HepG2 (cell line): ENCODE measurements around the gene NUDCD2. TPM values are rescaled to one million over a fixed set of nuclear protein-coding genes. Genes with fewer than 3 reads are reported as not detected.
A peak's percentile ranks its signal among the peaks of the same experiment; 100 is the strongest.

Source experiments
- ELK4 ChIP-seq: sonication (generic); formaldehyde crosslinking; IDR thresholded peaks from 2 replicates; pipeline ENCODE4 v1.9.0; 2021; ENCODE audit warnings: missing genetic modification reagents, borderline replicate concordance
- FOSL1 ChIP-seq: sonication (generic); formaldehyde crosslinking; IDR thresholded peaks from 2 replicates; pipeline ENCODE4 v1.9.0; 2021; ENCODE audit warnings: missing genetic modification reagents, borderline replicate concordance
- IRF1 ChIP-seq: sonication (generic); formaldehyde crosslinking; IDR thresholded peaks from 2 replicates; pipeline ENCODE4 v1.4.0; 2020; ENCODE audit warnings: low read depth, mild to moderate bottlenecking, missing genetic modification reagents
- KLF15 ChIP-seq: sonication (generic); formaldehyde crosslinking; IDR thresholded peaks from 2 replicates; pipeline ENCODE4 v1.8.1; 2023; ENCODE audit warnings: borderline replicate concordance, mild to moderate bottlenecking, inconsistent platforms, missing genetic modification reagents, mixed read lengths
- NAIF1 ChIP-seq: sonication (generic); formaldehyde crosslinking; IDR thresholded peaks from 2 replicates; pipeline ENCODE4 v1.5.0; 2020; ENCODE audit warnings: mild to moderate bottlenecking, missing genetic modification reagents, borderline replicate concordance
- PHF21A ChIP-seq: sonication (generic); formaldehyde crosslinking; IDR thresholded peaks from 2 replicates; pipeline ENCODE4 v1.5.0; 2020; ENCODE audit warnings: mild to moderate bottlenecking, missing genetic modification reagents
- RNF219 ChIP-seq: sonication (generic); formaldehyde crosslinking; IDR thresholded peaks from 2 replicates; pipeline ENCODE4 v1.5.0; 2020; ENCODE audit warnings: mild to moderate bottlenecking, missing genetic modification reagents
- SSRP1 ChIP-seq: IDR thresholded peaks from 2 replicates; pipeline ENCODE4 v1.6.1; 2016; ENCODE audit warnings: control low read depth
- TFDP2 ChIP-seq: sonication (generic); formaldehyde crosslinking; IDR thresholded peaks from 2 replicates; pipeline ENCODE4 v1.4.0; 2020; ENCODE audit warnings: missing genetic modification reagents
- THAP11 ChIP-seq: IDR thresholded peaks from 2 replicates; pipeline ENCODE4 v1.6.1; 2016; ENCODE audit warnings: missing biosample characterization, missing genetic modification reagents
- ZHX2 ChIP-seq, 2 experiments: sonication (generic) in 1 of 2; formaldehyde crosslinking in 1 of 2; IDR thresholded peaks; 2 replicates each; pipeline versions ENCODE4 v1.6.1 to v1.9.0; 2014 to 2022; ENCODE audit warnings: antibody characterized with exemption in 1 of 2, borderline replicate concordance in 1 of 2, inconsistent platforms in 1 of 2, low read depth in 1 of 2, missing genetic modification reagents in 1 of 2
- ZNF484 ChIP-seq: sonication (generic); formaldehyde crosslinking; IDR thresholded peaks from 2 replicates; pipeline ENCODE4 v1.5.1; 2020; ENCODE audit warnings: mild to moderate bottlenecking, low read depth, missing genetic modification reagents, borderline replicate concordance
- ZNF574 ChIP-seq: sonication (generic); formaldehyde crosslinking; IDR thresholded peaks from 2 replicates; pipeline ENCODE4 v1.4.0; 2020; ENCODE audit warnings: missing genetic modification reagents
- polyA plus RNA-seq, 8 experiments: library from polyadenylated mRNA; depleted of rRNA in 3 of 8; stranded (reverse) in 7 of 8; unstranded in 1 of 8; fragments of >200 nt; fragmentation: Illumina TruSeq in 4 of 8; extraction: Trizol in 4 of 8; gene quantifications; 2 replicates each; pipeline versions ENCODE4 v1.2.1 to v1.2.3, GENCODE V29; 2011 to 2016; ENCODE audit warnings: low read depth in 4 of 8, missing spikeins in 1 of 8, mixed read lengths in 1 of 8; ENCODE audit not compliant: insufficient read depth in 1 of 8
- total RNA-seq, 5 experiments: library from RNA; depleted of rRNA; stranded (reverse); fragments of >200 nt; fragmentation: Illumina TruSeq; extraction: Trizol; gene quantifications; 2 replicates each; pipeline ENCODE4 v1.2.3, GENCODE V29; 2016; ENCODE audit warnings: low read depth in 1 of 5

NUDCD2 gene
- total and polyA plus RNA-seq, 2 of the 13 experiments (the other 11 are each of a cell fraction or from before 2014, with no cell fraction given), result 14.8 to 39.2 TPM

GRCh38 chr5:163505368-163506094, 45.6 kb upstream of the NUDCD2 start, which contains the start of gene MAT2B (continued):
- TF ChIP-seq SSRP1 (CRISPR knock-in tag) (no peak), RNF219 (CRISPR knock-in tag) (no peak), FOSL1 (CRISPR knock-in tag) (no peak), THAP11 (CRISPR knock-in tag) (peak; percentile 88), NAIF1 (CRISPR knock-in tag) (no peak), PHF21A (CRISPR knock-in tag) (no peak), IRF1 (CRISPR knock-in tag) (0 out of 2 replicates have a peak, but pooled peaks have one; percentile 44), ZNF484 (CRISPR knock-in tag) (no peak), KLF15 (no peak), ZHX2 (IDR thresholded peaks at IDR 0.05; ENCODE audit: low read depth) (no peak), ZHX2 (CRISPR knock-in tag; IDR thresholded peaks at IDR 0.05; ENCODE audit: borderline replicate concordance) (no peak), ZNF574 (CRISPR knock-in tag) (peak; percentile 79), TFDP2 (CRISPR knock-in tag) (peak; percentile 72), ELK4 (no peak)
